DMS53 treated with DMSO at 0.1 percent for 48 hours (cell line): ENCODE results near the gene LCP1.

Experiments
- DNase-seq: peaks from one replicate; lab custom pipeline; 2025; ENCODE audit not compliant: unreplicated experiment; lab: John Stamatoyannopoulos, UW

LCP1 gene

DNA sequence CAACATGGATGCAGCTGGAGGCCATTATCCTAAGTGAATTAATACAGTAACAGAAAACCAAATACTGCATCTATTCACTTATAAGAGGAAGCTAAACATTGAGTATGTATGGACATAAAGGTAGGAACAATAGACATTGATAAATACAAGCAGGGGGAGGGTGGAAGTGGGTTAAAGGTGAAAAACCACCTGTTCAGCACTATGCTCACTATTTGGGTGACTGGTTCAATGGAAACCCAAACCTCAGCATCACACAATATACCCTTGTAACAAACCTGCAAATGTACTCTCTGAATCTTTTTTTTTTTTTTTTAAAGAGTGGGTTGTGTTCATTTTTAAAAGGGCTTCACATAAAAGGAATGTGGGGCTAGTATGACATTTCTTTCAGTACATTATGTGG lies 50.3 kb downstream of the LCP1 start:
- DNase-seq: no peak

DNA sequence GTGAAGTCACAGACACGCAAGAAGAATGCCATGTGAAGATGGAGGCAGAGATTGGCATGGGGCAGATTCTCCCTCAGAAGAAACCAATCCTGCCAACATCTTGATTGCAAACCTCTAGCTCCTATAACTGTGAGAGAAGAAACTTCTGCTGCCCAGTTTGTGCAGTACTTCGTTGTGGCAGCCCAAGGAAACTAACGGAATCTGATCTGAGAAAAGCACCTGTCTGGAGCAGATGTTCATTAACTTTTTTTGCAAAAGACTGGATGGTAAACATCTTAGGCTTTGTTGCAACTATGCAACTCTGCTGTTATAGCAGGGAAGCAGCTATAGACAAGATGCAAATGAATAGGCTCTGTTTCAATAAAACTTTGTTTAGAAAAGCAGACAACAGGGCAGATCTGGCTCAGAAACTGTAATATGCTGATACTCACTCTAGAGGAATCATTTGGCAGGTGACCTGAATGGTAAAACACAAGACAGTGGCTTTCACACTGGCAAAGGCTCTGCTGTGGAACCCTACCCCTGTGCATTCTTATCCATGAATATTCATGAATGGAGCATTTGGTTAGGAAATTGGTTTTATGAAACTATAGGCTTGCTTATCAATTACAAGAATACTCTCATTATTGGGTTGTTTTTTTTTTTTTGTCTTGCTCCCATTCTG lies 51.9 kb downstream of the LCP1 start:
- no peak for DNase-seq

DNA sequence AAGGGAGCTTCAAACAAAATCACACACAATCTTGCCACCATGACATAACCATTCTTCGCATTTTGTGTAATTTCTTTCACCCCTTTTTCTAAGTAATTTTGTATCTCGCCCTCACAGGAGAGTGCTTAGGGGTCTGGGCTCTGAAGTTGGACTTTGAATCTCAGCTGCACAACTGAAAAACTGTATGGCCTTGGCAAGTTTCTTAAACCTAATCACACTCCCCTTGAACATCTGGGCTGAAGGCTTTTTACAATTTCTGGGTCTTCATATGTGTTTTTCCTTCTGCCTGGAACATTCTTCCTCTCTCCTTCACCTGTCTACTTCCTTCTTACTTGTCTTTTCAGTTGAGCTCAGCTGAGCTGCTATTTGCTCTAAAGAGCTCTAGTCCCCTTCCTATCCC lies 52.9 kb downstream of the LCP1 start:
- no peak for DNase-seq

DNA sequence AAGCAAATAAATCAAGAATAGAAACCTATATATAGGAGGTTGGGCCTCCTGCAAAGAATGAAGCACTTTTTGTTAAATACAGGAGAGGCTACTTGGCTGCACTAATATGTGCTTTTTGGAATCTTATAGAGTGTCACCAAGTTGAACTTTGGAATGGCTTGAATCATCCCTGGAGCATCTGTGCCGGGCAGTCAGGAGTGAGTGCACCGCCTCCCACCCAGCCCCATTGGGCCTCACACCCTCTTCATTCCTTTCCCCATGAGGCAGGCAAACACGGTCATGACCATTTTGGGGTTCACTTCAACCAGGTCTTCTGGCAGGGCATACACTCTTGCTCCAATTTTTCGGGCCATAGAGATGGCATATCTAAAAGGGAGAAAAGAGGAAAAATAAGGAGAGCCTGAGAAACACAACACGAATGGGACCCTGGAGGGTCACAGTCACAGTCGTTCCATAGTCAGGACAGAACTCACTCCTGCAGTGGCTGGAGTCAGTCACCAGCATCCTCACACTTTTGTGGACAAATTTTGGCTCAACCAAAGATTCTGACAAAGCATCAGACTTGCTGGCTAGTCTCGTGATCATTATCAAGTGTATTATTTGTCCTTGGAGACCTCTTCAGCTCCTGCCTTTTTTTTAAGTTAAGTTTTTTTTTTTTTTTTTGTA lies 54.5 kb downstream of the LCP1 start:
- no peak for DNase-seq

DNA sequence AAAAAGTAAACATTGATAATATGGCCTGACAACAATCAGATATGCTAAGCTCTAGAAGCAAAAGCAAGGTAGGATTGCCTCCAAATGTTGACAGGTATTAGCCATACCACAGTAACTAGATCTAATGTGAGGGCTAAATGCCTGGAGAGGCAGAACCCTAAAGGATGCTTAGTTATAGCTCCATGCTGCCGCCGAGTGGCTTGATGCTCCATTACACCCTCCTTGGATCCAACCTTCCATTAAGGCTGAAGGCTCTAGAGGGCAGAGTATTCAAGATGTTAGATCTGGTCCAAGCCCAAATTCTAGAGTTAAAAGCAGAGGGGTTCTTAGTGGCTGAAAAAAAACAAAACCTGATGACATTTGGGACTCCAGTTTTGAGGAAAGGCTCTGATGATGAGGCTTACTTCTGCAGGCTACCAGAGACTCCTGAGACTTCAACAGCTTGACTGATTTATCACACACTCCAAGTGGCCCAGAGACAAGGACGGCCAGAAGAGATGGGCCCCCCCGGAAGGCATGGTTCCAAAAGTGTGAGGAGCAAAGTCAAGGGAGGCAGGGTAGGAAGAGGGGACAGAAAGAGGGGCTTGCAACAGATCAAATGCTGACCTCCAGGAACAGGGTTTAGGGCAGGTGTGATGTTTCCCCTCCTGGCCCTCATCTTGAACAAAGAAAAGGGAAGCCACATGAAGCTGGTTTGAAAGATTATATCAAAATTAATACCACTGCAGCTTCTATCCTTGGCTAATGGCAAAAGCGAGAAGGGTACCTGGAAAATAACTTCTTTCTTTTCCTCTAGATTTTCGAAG lies 55.2 kb downstream of the LCP1 start:
- peak; percentile 58 for DNase-seq

DNA sequence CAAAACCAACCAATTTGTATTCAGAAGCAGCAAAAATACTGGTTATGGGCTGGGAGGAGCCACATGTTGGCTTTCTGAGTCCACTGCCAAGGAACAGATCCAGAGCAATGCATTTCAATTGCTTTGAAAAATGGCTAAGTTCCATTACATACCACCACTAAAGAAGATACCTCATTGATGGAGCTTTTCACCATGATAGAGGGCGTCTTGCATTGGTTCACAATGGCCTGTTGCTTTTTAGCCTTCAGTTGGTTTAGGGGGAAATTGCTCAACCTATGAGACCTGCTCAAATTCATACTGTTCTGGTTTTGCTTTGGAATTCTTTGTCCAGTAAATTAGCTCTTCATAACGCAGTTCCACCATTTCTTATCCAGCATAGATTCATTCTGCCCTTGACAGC lies 55.9 kb downstream of the LCP1 start:
- DNase-seq: no peak

DNA sequence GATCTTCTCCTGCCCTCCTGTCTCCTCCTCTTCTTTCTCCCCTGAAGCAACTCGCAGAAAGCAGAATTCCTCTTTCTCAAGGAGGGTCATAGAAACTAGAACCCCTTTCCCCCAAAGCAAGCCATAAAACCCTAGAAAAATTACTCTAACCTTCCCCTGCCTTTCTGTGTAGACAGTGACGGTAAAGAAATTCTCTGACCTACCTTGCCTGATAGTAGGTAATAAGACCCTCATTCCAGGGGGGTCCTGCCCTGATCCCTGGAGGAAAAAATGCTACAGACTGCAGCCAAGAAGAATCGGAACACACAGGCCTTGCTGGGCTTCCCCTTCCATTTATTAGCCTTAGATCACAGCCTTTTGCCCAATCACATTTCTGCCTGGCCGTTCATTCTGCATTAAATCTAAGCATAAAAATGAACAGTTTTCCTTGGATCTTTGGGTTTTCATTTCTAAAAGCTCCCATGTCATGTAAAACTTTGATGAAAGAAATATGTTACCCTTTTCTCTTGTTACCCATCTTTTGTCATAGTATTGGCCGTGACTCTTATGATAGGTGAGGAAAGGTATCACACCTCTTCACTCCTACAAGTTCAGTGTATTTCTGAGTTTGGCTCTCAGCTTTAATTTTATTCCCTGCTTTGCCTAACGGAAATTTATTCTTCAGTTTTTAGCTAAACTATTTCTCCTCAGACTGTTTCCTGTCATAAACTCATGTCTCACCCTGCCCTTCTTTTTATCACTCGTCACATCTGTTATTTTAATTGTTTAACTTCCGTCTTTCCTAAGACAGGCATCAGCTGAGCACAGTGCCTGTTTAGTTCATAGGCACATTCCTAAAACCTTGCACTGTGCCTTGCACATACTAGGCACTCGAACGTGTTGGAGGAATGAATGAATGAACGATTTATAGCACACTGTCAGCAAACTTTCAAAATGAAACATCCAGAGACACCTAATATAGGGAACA lies 56.7 kb downstream of the LCP1 start:
- DNase-seq: no peak

DNA sequence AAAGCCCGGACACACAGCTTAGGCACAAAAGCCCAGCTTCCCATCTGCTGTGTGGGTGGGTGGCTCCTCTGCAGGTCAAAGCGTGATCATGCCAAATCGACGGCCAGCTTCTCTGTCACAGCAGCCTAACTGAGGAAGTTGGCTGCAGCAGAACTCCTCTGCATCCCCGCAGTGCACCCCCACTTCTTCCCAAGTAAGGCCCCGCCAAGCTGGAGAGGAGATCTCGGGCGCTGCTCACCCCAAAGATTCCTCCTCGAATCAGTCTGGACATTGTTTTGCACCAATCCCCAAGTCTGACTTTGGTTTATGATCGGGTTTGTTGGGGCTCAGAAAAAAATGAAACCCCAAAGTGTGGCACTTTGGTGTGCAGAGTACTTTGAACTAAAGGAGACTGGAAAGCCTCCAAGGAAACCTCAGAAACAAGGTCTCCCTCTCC lies 57.4 kb downstream of the LCP1 start:
- no peak for DNase-seq

DNA sequence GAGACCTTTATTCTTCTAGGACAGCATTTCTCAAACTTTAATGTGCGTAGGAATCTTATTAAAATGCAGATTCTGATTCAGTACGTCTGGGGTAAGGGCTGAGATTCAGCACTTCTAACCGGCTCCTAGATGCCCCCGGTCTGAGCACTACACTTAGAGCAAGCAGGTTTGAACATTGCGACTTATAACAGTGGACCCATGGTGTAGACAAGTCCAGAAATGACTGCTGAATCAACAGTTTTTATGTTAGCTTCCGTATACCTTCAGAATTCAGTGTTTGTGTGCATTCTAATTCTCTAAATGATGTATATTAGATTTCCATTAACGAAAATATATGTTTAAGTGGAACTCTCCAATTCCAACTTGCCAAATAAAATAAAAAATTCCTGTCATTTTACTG lies 59.7 kb downstream of the LCP1 start:
- no peak for DNase-seq

DNA sequence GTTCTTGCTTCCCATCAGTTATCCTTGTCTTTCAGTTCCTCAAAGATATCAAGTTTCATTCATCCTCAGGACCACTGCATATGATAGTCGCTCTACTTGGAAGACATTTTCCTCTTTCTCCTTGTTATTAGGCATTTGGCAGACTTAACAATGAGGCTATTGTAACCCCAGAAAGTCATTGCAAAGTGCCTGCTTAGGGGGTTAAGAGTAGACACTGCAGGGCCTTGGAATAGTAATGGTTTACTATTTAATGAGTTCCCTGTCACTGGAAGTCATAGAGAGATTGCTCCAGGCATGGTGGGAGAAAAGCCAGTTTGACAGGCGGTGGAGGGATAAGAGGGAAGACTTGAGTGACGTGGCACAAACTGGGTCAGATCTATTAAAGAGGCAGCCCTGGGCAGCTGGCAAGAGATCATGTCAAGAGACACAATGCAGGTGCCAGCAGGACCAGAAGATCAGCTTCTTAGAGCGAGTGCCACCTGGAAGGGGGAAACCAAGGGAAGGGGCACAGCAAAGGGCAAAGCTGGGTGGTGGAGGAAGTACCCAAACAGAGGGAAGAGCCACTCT lies 60.3 kb downstream of the LCP1 start:
- DNase-seq: no peak

DNA sequence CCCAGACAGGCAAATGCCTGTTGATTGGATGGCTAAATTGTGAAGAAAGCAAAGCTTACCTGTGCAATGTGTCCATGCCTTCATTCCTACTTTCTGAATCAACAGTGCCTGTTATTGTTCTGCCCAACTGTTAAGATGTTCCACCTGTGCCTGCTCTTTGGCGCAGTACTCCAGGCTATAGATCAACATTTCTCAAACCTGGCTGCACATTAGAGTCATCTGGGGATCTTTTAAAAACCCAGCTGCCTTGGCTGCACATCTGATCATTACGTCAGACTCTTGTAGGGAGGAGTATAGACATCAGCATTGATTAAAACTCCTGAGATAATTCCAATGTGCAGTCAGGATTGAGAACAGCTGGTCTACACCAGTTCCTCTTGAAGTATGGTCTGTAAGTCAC lies 60.9 kb downstream of the LCP1 start:
- no peak for DNase-seq

DNA sequence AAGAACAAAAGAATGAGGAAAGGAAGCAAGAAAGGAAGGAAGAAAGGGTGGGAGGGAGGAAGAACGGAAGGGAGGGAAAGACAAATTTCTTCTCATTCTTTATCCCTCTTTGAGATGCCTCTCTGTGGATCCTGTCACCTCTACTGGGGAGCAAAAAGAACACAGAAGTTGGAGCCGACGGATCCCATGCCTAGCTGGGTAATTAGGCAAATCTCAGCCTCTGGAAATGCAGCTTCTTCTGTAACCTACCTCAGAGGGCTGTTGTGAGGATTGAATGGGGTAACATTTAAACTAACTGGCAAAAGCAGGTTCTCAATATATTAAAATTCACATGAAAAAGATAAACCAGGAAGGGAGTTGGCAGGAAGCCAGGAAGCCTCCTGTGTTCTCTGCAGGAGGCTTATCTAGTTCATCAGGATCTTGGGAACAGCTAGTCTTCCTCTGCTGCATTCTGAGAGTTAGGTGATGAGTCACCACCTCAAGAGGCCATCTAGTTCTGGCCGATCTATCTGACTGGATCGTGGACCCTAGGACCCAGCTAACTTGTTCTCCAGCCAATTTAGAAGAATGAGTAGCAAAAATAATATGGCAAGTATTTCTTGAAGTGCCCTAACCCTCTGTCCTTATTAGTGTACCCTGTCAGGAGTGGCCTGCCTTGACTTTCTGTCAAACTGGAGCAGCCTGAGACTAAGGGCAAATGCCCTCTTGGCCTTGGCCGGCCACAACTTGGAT lies 61.9 kb downstream of the LCP1 start:
- DNase-seq: peak; percentile 40

DNA sequence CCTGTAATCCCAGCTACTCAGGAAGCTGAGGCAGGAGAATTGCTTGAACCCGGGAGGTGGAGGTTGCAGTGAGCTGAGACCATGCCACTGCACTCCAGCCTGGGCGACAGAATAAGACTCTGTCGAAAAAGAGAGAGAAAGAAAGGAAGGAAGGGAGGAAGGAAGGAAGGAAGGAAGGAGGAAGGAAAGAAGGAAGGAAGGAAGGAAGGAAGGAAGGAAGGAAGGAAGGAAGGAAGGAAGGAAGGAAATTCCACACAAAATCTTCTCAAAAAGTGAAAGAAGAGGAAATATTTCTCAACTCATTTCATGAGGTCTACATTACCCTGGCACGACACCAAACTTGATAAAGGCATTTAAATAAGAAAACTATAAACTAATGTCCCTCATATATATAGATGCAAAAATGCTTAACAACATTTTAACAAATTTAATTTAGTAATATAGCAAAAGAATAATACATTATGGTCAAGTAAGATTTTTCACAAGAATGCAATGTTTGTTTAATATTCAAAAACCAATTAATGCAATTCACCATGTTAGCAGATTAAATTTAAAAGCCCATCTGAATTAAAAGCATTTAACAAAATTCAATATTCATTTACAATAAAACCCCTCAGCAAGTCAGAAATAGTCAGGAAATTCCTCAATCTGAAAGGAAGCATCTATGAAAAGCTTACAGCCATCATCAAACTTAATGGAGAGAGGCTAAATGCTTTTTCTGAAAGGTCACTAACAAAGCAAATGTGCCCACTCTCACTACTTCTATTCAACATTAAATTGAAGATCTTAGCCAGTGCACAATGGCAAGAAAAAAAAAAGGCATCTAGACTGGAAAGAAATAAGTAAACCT lies 65.1 kb downstream of the LCP1 start:
- DNase-seq: no peak

DNA sequence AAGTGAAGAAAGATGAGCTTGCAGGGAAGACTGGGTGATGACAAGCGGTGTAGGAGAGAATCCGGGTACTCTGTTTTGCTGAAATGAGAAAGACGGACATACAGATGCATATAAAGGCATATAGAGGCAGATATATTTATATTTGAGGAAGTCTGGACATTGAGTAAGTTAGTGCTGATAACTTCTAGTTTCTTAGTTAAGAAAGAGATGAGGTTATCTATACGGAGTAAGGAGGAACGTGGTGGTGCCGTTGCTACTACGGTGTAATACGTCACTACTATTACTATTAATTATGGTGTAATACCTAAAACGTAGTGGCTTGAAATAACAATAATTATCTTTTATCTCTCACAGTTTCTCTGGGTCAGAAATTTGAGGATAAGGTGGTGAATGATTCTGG lies 67.4 kb downstream of the LCP1 start:
- no peak for DNase-seq

DNA sequence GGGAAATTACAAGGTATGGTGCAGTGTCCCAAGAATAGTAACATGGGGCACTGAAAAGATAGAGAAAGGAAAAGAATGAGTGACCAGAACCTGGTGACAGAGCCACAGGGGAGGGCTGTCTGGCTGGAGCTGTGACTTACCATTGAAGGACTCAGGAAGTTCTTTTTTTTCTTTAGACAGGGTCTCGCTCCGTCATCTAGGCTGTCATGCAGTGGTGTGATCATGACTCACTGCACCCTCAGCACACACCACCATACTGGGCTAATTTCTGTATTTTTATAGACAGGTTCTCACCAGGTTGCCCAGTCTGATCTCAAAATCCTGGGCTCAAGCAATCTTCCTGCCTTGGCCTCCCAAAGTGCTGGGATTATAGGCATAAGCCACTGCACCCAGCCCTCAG lies 68.4 kb downstream of the LCP1 start:
- no peak for DNase-seq

DNA sequence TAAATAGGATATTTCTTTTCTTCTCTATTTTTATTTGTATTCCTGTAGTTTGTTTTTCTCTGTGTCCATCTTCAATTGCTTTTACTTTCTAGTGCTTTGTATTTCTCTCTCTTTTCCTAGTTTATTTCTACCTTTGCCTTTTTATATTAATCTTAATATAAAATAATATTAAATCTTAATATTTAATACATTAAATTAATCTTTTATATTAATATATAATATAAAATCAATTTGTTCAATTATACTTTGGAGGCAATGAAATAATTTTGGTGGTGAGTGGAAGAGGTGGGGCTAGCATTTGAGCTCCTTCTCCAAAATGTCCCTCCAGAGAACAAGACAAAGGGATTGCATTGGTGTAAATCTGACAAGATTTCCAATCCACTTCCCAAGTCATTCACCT lies 70.8 kb downstream of the LCP1 start:
- DNase-seq: no peak

DNA sequence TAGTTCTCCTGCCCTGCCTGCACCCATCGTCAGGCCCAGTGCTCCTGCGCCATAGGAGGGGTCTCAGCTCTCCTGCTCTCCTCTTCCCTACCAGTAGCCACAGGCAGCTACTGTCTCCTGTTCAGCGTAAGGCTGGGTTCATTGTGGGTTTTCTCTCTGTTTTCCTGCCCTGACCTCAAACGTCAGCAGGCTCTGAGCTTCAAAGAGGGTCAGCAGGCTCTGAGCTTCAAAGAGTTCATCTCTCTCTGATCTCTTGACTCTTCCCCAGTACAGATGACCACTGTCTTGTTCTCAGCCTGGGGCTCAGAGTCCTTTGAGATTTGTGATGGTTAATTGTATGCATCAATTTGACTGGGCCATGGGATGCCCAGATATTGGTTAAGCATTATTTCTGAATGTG lies 72.5 kb downstream of the LCP1 start:
- DNase-seq: no peak

DNA sequence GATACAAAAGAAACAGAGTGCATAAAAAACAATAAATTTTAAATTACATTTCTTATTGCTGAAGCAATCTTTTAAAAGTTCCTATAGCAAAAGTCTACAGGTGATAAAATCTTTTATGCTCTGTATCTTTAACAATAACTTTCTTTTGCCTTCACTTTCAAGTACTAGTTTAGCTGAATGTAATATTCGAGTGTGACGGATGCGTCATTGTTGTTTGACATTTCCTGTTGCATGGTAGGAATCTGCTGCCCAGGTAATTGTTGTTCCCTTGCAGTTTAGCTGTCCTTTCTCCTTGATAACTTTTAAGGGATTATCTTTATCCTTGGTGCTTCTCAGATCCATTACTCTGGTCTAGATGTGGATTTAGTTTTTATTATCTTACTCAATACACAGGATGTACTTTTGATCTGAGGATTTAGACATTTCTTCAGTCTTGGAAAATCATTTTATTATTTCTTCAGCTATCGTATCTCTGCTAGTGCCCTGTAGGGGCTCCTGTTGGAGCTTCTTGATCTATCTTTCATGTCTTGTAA lies 75.1 kb downstream of the LCP1 start:
- no peak for DNase-seq

DNA sequence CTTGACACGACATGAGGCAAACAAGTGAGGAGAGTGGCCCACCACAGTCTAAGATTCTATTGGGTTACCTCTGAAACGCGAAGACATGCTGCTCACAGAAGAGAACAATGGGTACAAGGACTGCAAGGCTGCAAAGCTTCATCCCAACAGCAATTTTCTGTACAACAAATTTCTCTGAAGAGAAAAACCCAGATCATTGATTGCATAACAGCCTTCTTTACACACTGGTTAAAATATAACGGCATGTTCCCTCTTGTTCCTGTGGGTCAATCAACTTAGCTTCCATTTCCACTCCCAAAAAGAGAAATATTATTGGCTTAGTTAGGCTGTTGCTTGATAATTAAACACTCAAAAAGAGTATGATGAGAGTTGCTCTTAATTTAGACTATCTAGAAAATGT lies 77.1 kb downstream of the LCP1 start, which contains the start of gene CPB2:
Gene CPB2, minus strand, starts transcription at position 166 of the 400 bp plus-strand sequence. Its CDS starts 24 bp downstream, at position 142.
- no peak for DNase-seq
